ENCODE data around the gene IDI1.
"Not testable (repeated sequence)": the region's sequence is repeated elsewhere in the genome, so short reads cannot be mapped to it uniquely, and the experiment has no call there.

IDI1 gene

DNA sequence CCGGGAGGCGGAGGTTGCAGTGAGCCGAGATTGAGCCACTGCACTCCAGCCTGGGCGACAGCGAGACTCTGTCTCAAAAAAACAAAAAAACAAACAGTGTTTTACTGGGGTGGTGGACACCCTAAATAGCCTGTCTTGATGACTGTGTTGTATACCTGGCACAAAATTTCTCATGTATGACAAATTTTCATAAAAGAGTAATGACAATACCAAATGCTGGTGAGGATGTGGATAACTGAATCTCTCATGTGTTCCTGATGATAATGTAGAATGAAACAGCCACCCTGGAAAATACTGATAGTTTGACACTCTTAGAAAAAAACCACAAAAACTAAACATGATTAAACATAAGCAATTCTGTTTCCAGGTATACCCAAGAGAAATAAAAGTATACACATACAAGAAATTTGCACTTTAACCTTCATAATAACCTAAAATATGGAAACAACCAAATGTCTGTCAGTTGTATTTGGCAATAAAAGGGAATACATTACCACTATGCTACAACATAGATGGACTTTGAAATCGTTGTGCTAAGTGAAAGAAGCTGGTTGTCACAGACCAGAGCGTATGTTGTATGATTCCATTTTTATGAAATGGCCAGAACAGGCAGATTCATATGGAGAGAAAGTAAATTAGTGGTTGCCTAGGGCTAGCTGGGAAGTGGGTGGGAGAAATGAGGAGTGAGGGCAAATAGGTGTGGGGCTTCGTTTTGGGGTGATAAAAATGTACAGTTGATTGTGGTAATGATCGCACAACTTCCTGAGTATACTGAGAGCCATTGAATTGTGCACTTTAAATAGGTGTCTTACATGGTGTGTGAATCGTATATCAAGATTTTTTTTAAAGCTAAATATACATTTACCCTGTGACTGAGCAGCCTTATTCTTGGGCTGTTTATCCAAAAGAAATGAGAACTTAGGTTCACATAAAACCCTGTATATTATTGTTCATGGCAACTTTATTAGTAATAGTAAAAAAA lies 19.8 kb upstream of the IDI1 start:
- TF ChIP-seq, protein P1, sequence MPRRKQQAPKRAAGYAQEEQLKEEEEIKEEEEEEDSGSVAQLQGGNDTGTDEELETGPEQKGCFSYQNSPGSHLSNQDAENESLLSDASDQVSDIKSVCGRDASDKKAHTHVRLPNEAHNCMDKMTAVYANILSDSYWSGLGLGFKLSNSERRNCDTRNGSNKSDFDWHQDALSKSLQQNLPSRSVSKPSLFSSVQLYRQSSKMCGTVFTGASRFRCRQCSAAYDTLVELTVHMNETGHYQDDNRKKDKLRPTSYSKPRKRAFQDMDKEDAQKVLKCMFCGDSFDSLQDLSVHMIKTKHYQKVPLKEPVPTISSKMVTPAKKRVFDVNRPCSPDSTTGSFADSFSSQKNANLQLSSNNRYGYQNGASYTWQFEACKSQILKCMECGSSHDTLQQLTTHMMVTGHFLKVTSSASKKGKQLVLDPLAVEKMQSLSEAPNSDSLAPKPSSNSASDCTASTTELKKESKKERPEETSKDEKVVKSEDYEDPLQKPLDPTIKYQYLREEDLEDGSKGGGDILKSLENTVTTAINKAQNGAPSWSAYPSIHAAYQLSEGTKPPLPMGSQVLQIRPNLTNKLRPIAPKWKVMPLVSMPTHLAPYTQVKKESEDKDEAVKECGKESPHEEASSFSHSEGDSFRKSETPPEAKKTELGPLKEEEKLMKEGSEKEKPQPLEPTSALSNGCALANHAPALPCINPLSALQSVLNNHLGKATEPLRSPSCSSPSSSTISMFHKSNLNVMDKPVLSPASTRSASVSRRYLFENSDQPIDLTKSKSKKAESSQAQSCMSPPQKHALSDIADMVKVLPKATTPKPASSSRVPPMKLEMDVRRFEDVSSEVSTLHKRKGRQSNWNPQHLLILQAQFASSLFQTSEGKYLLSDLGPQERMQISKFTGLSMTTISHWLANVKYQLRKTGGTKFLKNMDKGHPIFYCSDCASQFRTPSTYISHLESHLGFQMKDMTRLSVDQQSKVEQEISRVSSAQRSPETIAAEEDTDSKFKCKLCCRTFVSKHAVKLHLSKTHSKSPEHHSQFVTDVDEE (CRISPR knock-in tag; IDR thresholded peaks at IDR 0.05) = no peak
- no peak for TF ChIP-seq ESRRG (CRISPR knock-in tag; IDR thresholded peaks at IDR 0.05)
- TF ChIP-seq ZNF565 (CRISPR knock-in tag; conservative IDR thresholded peaks at IDR 0.05; ENCODE audit: low read depth) = no peak
- no peak for TF ChIP-seq RARB (CRISPR knock-in tag; IDR thresholded peaks at IDR 0.05)
- no peak for TF ChIP-seq PPARA (CRISPR knock-in tag; IDR thresholded peaks at IDR 0.05; ENCODE audit: borderline replicate concordance)
- TF ChIP-seq, protein P2, sequence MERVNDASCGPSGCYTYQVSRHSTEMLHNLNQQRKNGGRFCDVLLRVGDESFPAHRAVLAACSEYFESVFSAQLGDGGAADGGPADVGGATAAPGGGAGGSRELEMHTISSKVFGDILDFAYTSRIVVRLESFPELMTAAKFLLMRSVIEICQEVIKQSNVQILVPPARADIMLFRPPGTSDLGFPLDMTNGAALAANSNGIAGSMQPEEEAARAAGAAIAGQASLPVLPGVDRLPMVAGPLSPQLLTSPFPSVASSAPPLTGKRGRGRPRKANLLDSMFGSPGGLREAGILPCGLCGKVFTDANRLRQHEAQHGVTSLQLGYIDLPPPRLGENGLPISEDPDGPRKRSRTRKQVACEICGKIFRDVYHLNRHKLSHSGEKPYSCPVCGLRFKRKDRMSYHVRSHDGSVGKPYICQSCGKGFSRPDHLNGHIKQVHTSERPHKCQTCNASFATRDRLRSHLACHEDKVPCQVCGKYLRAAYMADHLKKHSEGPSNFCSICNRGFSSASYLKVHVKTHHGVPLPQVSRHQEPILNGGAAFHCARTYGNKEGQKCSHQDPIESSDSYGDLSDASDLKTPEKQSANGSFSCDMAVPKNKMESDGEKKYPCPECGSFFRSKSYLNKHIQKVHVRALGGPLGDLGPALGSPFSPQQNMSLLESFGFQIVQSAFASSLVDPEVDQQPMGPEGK (CRISPR knock-in tag; IDR thresholded peaks at IDR 0.05; ENCODE audit: borderline replicate concordance) = no peak
- TF ChIP-seq, protein P3, sequence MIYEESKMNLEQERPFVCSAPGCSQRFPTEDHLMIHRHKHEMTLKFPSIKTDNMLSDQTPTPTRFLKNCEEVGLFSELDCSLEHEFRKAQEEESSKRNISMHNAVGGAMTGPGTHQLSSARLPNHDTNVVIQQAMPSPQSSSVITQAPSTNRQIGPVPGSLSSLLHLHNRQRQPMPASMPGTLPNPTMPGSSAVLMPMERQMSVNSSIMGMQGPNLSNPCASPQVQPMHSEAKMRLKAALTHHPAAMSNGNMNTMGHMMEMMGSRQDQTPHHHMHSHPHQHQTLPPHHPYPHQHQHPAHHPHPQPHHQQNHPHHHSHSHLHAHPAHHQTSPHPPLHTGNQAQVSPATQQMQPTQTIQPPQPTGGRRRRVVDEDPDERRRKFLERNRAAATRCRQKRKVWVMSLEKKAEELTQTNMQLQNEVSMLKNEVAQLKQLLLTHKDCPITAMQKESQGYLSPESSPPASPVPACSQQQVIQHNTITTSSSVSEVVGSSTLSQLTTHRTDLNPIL (CRISPR knock-in tag; IDR thresholded peaks at IDR 0.05; ENCODE audit: low read depth) = no peak
- no peak for TF ChIP-seq POU6F1 (CRISPR knock-in tag; IDR thresholded peaks at IDR 0.05; ENCODE audit: borderline replicate concordance, low read depth)
- no peak for TF ChIP-seq SNAI2 (CRISPR knock-in tag; IDR thresholded peaks at IDR 0.05)
- TF ChIP-seq ZFP3 (CRISPR knock-in tag; IDR thresholded peaks at IDR 0.05) = no peak
- no peak for TF ChIP-seq ISL1 (CRISPR knock-in tag; IDR thresholded peaks at IDR 0.05)
- TF ChIP-seq ZFP30 (CRISPR knock-in tag; IDR thresholded peaks at IDR 0.05) = no peak
- TF ChIP-seq OSR1 (CRISPR knock-in tag; IDR thresholded peaks at IDR 0.05) = no peak
- TF ChIP-seq ZNF8 (CRISPR knock-in tag; IDR thresholded peaks at IDR 0.05) = no peak
- TF ChIP-seq BACH2 (CRISPR knock-in tag; IDR thresholded peaks at IDR 0.05; ENCODE audit: borderline replicate concordance) = no peak
- TF ChIP-seq ZC3H10 (CRISPR knock-in tag; IDR thresholded peaks at IDR 0.05) = no peak
- TF ChIP-seq CSRNP3 (CRISPR knock-in tag; IDR thresholded peaks at IDR 0.05) = no peak
- no peak for TF ChIP-seq ARNTL (CRISPR knock-in tag; IDR thresholded peaks at IDR 0.05; ENCODE audit: borderline replicate concordance, low read depth)
- ATAC-seq = no peak

GRCh38 chr10:1066734-1067133 lies 17.8 kb upstream of the IDI1 start:
- not testable (repeated sequence) for ATAC-seq

DNA sequence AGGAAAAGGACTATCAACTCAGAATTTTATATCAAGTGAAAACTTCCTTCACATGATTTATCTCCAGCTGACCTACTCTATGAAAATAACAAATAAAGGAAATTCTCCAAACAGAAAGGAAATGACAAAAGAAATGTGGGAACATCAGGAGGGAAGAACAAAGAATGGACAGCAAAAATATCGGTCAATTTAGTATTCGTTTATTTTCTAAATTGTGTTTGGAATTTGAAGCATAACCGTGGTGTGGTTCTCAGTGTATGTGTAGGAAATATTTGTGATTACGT lies 16.0 kb upstream of the IDI1 start:
- ATAC-seq = no peak
- no peak for TF ChIP-seq POU6F1 (CRISPR knock-in tag; IDR thresholded peaks at IDR 0.05; ENCODE audit: borderline replicate concordance, low read depth)
- TF ChIP-seq ZC3H10 (CRISPR knock-in tag; IDR thresholded peaks at IDR 0.05) = no peak
- TF ChIP-seq CSRNP3 (CRISPR knock-in tag; IDR thresholded peaks at IDR 0.05) = no peak
- no peak for TF ChIP-seq OSR1 (CRISPR knock-in tag; IDR thresholded peaks at IDR 0.05)

Measured in SK-N-SH treated with all-trans-retinoic acid at 6 μM for 48 hours (cell line).